Muscle layer of colon (tissue), 2 donors: ENCODE results near the gene LRRC61.
"Not testable (repeated sequence)": the region's sequence is repeated elsewhere in the genome, so short reads cannot be mapped to it uniquely, and the experiment has no call there.

Experiments used
- H3K27ac ChIP-seq: one replicate; pipeline ENCODE4 v1.7.0; 2013; ENCODE audit warnings: low read depth, mild to moderate bottlenecking, low read length, moderate library complexity
- H3K27me3 ChIP-seq, 2 donors: one replicate each; pipeline ENCODE4 v1.7.0; 2013; ENCODE audit warnings: low read length in 2 of 2, mild to moderate bottlenecking in 2 of 2; ENCODE audit not compliant: insufficient read depth in 2 of 2, control insufficient read depth in 1 of 2
- H3K36me3 ChIP-seq: one replicate; pipeline ENCODE4 v1.7.0; 2013; ENCODE audit warnings: mild to moderate bottlenecking, low read length; ENCODE audit not compliant: insufficient read depth
- H3K4me1 ChIP-seq: one replicate; pipeline ENCODE4 v1.7.0; 2013; ENCODE audit warnings: mild to moderate bottlenecking, low read length; ENCODE audit not compliant: insufficient read depth
- H3K4me3 ChIP-seq, 2 donors: one replicate each; pipeline ENCODE4 v1.7.0; 2013; ENCODE audit warnings: low read length in 2 of 2, low read depth in 1 of 2, mild to moderate bottlenecking in 1 of 2, moderate library complexity in 1 of 2
- H3K9ac ChIP-seq: one replicate; pipeline ENCODE4 v1.7.0; 2013; ENCODE audit warnings: low read length
- H3K9me3 ChIP-seq: one replicate; pipeline ENCODE4 v1.7.0; 2013; ENCODE audit warnings: mild to moderate bottlenecking, low read length
- donor health status: abdominal sarcoma.
- donor health status: Adenocarcinoma of cecum.

LRRC61 gene

GRCh38 chr7:150311146-150311545 is 12.0 kb upstream of the LRRC61 start:
- H3K27ac ChIP-seq, result no peak overlapping the region
- no peaks in the 10 kb centered on the region for H3K4me1 ChIP-seq
- H3K36me3 ChIP-seq, result no peaks in the 10 kb centered on the region
- no peaks in the 10 kb centered on the region for H3K9me3 ChIP-seq
- no peaks in the 10 kb centered on the region for H3K27me3 ChIP-seq
- no peak overlapping the region for H3K9ac ChIP-seq
- H3K4me3 ChIP-seq, result no peak overlapping the region

- Histone ChIP-seq H3K27me3 (no peaks in the 10 kb centered on the region), H3K9me3 (no peaks in the 10 kb centered on the region), H3K9ac (no peak overlapping the region), H3K27ac (no peak overlapping the region), H3K4me1 (no peaks in the 10 kb centered on the region), H3K36me3 (no peaks in the 10 kb centered on the region), H3K4me3 (no peak overlapping the region)
Observed at GRCh38 chr7:150311711-150312110, 11.4 kb upstream of the LRRC61 start.

- H3K4me3 ChIP-seq, H3K27ac ChIP-seq, H3K27me3 ChIP-seq, H3K9ac ChIP-seq, H3K4me1 ChIP-seq, H3K9me3 ChIP-seq, H3K36me3 ChIP-seq: not testable (repeated sequence)
Observed at GRCh38 chr7:150312649-150313366, 10.3 kb upstream of the LRRC61 start.

- H3K36me3 ChIP-seq, result no peaks in the 10 kb centered on the region
- H3K27me3 ChIP-seq, result no peaks in the 10 kb centered on the region
- no peaks in the 10 kb centered on the region for H3K9me3 ChIP-seq
- H3K4me1 ChIP-seq, result no peaks in the 10 kb centered on the region
- no peak overlapping the region for H3K9ac ChIP-seq
- H3K27ac ChIP-seq, result no peak overlapping the region
- no peak overlapping the region for H3K4me3 ChIP-seq
Observed at GRCh38 chr7:150313367-150313809, 9.8 kb upstream of the LRRC61 start.

GRCh38 chr7:150313870-150314269 is 9.3 kb upstream of the LRRC61 start:
- Histone ChIP-seq H3K4me1 (no peaks in the 10 kb centered on the region), H3K27ac (no peak overlapping the region), H3K36me3 (no peaks in the 10 kb centered on the region), H3K4me3 (no peak overlapping the region), H3K9ac (no peak overlapping the region), H3K9me3 (no peaks in the 10 kb centered on the region), H3K27me3 (no peaks in the 10 kb centered on the region)

GRCh38 chr7:150314639-150315239 is 8.4 kb upstream of the LRRC61 start:
- Histone ChIP-seq H3K4me1 (no peaks in the 10 kb centered on the region), H3K27me3 (no peaks in the 10 kb centered on the region), H3K27ac (no peak overlapping the region), H3K9me3 (no peaks in the 10 kb centered on the region), H3K36me3 (no peaks in the 10 kb centered on the region), H3K9ac (no peak overlapping the region), H3K4me3 (no peak overlapping the region)

GRCh38 chr7:150316987-150317386 is 6.2 kb upstream of the LRRC61 start:
- not testable (repeated sequence) for H3K9me3 ChIP-seq, H3K4me3 ChIP-seq, H3K27ac ChIP-seq

GRCh38 chr7:150317748-150318444 is 5.3 kb upstream of the LRRC61 start:
- H3K27ac ChIP-seq, result no peak overlapping the region
- no peaks in the 10 kb centered on the region for H3K9me3 ChIP-seq
- H3K4me1 ChIP-seq, result peaks cover 10% of the 10 kb centered on the region
- H3K9ac ChIP-seq, result no peak overlapping the region
- H3K27me3 ChIP-seq, result no peaks in the 10 kb centered on the region
- no peak overlapping the region for H3K4me3 ChIP-seq
- no peaks in the 10 kb centered on the region for H3K36me3 ChIP-seq

More at GRCh38 chr7:150316987-150317386, 6.2 kb upstream of the LRRC61 start:
- not testable (repeated sequence) for H3K27me3 ChIP-seq, H3K4me1 ChIP-seq, H3K36me3 ChIP-seq, H3K9ac ChIP-seq

- H3K9ac ChIP-seq, result no peak overlapping the region
- peaks cover 17% of the 10 kb centered on the region for H3K4me1 ChIP-seq
- no peak overlapping the region for H3K4me3 ChIP-seq
- no peak overlapping the region for H3K27ac ChIP-seq
- H3K36me3 ChIP-seq, result peaks cover 5% of the 10 kb centered on the region
- no peaks in the 10 kb centered on the region for H3K27me3 ChIP-seq
- no peaks in the 10 kb centered on the region for H3K9me3 ChIP-seq
Observed at GRCh38 chr7:150321788-150322113, 1.4 kb upstream of the LRRC61 start.

GRCh38 chr7:150322114-150322832 is 882 bp upstream of the LRRC61 start:
- Histone ChIP-seq H3K27ac (peak overlapping the region; percentile 77), H3K27me3 (no peaks in the 10 kb centered on the region), H3K9ac (peak overlapping the region; percentile 55), H3K36me3 (peaks cover 8% of the 10 kb centered on the region), H3K4me1 (peaks cover 17% of the 10 kb centered on the region), H3K4me3 (peak overlapping the region; percentile 51 to 78), H3K9me3 (no peaks in the 10 kb centered on the region)

- Histone ChIP-seq H3K27ac (peak overlapping the region; percentile 77), H3K27me3 (no peaks in the 10 kb centered on the region), H3K36me3 (peaks cover 21% of the 10 kb centered on the region), H3K9me3 (no peaks in the 10 kb centered on the region), H3K4me3 (peak overlapping the region; percentile 51 to 78), H3K9ac (peak overlapping the region; percentile 55), H3K4me1 (peaks cover 17% of the 10 kb centered on the region)
Observed at GRCh38 chr7:150323682-150324372, 672 bp downstream of the LRRC61 start.
